ENCODE results near the gene PLEKHG4.

PLEKHG4 gene

DNA sequence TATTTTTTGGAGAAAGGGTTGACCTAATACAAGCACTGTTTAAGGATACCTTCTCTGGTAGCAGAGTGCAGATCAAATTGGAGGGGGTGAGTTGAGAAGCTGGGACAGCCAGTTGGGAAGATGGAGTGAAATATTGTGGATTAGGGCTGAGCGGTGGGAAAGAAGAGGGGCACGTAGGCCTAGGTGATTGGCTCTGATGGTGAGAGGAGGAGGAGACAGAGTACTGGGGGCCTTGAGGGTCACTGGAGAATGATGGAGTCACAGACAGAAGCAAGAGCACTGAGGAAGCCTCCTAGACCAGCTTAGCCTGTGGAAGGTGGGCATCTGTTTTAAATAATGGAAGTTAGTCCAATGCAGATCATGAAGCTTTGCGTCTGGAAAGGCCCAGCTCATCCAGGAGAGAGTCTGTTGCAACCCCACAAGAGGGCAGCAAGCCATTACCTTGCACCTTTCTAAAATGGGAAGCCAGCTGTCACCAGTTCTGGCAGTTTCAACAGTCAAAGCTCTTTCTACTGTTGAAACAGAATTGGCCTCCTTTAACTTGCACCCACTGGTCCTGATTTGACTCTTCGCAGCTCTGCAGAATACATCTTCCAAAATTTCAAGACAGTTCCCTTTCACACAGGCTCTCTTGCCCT is 18.8 kb upstream of the PLEKHG4 start:
- no peak for DNase-seq (ENCODE audit: low spot score)

DNA sequence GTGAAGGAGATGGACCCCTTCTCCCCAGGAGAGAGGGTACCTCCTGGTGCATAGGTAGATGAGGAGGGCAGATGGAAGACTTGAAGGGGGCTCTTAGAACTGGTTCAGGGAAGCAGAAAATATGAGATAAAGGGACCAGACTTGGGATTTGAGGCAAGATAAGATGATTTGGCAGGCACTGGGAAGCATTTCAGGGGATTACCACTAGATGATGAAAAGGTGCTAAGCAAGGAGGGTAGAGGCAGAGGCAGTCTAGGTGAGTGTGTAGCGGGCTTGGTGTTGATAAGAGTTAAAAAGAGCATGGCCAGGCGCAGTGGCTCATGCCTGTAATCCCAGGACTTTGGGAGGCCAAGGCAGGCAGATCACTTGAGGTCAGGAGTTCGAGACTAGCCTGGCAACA is 16.1 kb upstream of the PLEKHG4 start:
- DNase-seq (ENCODE audit: low spot score), result no peak

DNA sequence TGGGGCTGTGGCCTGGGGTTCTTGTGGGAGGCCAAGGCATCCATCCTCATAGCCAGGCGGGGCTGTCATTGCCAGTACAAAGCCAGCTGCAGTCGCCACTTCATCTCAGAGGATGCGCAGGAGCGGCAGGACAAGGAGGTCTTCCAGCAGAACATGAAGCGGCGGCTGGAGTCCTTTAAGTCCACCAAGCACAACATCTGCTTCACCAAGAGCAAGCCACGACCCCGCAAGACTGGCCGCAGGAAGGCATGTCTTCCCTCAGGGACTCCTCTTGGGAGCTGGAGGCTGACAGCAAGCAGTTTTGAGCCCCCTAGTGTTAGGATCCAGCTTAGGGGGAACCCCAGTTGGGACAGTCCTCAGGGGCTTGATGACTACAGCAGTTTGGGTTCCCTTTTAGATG is 15.1 kb upstream of the PLEKHG4 start:
- DNase-seq (ENCODE audit: low spot score), result no peak

DNA sequence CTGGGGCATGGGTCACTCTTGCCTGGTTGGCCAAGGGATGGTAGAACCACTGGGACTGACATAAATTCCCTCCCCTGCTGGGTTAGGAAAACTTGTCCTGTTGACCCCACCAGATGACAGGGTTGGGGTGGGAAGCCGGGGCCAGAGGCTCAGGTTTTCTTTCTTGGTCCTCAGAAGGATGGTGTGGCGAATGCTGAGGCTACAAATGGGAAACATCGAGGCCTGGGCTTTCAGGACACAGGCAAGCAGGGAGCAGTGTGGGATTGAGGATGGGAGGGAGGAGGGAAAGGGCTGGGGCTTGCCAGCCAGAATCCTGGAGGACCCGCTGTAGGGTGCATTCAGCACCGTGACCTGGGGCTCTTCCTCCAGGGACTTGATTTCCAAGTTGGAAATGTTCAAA is 14.5 kb upstream of the PLEKHG4 start:
- no peak for DNase-seq (ENCODE audit: low spot score)

DNA sequence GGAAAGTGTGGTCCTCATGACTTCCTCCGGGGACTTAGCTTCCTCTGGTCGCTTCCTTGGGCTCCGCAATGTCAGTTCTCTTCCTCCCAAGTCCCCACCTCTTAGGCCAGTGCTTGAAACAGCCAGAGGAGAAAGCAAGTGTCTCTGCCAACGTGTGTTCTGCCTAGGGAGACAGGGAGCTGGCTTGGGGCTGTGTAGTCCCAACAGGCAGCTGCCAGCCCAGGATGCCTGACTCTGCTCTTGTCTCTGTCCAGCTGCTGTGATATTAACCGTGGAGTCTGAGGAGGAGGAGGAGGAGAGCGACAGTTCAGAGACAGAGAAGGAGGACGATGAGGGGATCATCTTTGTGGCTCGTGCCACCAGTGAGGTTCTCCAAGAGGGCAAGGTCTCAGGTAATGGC is 13.5 kb upstream of the PLEKHG4 start:
- no peak for DNase-seq (ENCODE audit: low spot score)

DNA sequence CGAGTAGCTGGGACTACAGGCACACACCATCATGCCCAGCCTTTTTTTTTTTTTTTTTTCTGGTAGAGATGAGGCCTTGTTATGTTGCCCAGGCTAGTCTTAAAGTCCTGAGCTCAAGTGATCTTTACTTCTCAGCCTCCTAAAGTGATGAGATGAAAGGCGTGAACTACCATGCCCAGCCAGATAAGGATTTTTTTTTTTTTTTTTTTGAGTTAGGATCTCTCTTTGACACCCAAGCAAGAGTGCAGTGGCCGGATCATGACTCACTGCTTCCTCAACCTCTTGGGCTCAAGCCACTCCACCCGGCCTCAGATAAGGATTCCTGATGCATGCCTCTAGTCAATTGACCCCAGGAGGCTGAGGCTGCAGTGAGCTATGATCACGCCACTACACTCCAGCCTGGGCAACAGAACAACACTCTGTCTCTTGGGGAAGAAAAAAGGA is 11.2 kb upstream of the PLEKHG4 start:
- no peak for DNase-seq (ENCODE audit: low spot score)

DNA sequence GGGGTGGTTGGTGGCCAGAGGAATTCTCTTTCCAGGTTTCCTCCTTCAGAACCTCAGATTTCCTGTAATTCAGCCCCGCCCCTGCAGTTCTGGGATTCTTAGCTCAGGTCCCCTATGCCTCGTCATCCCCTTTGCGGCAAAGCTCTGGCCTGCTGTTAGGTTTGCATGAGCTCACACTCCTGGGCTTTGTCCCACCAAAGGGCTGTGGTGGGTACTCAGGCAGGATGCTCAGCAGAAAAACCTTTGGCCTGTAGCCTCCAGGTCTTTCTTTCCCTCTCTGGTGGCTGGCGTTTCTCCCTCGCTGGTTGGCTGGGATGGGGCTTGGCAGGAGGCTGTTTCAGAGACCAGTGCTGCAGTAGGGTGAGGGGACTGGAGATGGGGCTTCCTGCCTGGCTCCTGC is 9.6 kb upstream of the PLEKHG4 start:
- no peak for DNase-seq (ENCODE audit: low spot score)

DNA sequence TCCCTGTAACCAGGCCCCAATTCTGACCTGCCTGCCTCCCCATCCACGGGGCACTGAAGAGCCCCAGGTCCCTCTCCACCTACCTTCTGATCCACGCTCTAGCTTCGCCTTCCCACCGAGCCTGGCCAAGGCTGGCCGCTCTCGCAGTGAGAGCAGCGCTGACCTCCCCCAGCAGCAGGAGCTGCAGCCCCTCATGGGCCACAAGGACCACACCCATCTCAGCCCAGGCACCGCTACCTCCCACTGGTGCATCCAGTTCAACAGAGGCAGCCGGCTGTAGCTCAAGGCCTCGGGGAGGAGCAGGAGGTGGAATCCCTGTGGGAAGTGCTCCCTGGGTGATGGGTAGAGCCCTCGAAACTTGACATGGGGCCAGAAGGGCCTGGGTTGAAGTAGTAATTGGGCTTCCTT is 8.4 kb upstream of the PLEKHG4 start:
- no peak for DNase-seq (ENCODE audit: low spot score)

DNA sequence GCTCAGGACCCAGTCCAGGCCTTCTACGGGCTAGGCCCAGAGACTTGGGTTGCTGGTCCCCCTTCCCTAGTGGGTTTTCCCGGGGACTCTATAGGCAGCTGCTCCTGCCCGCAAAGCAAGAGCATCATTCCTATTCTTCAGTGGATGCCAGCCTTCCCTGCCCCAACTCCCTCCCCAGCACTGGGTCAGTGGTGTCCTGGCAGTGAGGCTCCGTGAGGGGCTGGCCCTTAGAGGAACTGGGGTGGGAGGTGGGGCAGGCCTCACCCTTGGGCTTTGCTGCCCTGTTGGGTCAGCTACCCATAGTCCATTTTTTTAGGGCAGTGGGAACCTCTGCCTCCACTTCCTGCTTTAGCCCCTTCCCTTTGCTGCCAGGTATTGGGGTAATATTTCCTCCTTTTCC is 7.9 kb upstream of the PLEKHG4 start:
- DNase-seq (ENCODE audit: low spot score), result no peak

DNA sequence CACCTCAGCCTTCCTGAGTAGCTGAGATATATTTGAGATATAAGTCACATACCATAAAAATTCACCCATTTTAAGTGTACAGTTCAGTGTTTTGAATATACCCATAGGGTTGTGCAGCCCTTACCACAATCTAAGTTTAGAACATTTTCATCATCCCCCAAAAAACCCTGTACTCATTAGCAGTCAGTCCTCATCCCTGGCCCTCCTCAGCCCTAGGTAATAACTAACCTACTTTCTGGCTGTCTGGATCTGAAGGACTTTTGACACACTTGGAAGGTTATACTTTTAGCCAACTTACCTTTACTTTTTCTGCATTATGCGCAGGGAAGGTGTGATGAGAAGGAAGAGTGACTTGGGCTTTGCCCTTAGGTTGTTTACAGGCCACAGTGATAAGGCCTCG is 4.0 kb upstream of the PLEKHG4 start:
- no peak for DNase-seq (ENCODE audit: low spot score)

DNA sequence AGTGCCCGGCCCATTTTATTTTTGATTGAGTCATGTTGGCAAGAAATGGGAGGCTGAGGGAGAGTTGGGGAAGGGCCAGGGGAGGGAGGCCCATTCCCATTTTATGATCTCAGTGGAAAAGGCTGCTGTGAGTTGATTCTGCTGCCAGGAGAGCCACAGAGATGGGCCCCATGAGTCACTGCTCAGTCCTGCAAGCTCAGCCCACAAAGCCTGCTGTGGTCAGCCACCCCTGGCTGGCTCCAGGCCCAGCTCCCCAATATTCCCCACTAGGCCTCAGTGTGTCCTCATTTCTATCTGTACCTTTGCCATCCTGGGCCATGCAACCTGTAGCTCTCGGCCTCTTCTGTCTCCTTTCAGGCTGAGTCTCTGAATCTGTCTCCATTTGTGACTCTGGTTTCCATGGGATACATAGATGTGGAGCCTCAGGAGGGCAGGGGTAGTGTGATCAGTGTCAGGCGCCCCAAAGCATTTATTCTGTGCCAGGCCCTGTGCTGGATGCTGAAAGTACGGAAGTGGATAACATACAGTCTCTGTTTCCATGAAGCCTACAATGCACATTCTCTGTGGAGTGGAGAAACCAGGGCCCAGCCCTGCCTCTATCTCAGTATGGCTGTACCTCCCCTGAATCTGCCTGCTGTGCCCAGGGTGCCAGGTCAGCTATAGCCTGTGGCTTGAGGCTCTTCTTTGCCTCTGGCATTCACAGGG is 1.9 kb upstream of the PLEKHG4 start:
- DNase-seq (ENCODE audit: low spot score), result no peak

DNA sequence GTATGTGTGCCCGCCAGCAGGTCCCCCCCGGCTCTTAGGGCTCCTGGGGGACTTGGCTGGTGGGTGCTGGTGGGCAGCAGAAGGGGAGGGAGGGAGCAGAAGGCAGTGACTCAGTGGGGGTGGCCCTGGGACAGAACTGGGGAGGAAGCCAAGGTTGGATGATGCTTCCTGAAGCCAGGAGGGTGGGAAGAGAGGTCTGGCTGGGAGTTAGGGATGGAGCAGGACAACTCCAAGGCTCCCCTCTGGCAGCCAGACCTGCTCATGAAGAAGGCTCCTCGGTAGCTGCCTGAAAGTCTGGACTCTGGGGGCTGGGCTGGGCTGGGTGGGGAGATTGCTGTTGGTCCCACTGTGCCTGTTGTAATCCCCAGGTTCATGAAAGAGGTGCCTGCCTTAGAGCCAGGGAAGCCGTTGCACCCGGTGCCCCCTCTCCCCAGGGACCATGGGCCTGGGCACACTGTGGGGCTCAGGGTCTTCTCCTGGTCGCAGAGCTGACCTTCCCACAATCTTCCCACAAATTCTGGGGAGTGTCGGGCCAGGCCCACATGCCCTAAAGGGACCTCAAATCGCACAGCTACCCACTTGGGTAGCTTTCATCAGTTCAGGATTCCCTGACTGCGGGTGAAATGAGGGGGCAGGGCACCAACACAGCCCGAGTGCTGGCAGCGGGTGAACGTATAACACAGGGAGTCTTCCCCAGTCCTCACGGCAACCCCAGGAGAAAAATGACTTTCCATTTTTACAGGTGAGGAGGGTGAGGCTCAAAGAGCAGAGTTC is 1.1 kb upstream of the PLEKHG4 start:
- no peak for DNase-seq (ENCODE audit: low spot score)

DNA sequence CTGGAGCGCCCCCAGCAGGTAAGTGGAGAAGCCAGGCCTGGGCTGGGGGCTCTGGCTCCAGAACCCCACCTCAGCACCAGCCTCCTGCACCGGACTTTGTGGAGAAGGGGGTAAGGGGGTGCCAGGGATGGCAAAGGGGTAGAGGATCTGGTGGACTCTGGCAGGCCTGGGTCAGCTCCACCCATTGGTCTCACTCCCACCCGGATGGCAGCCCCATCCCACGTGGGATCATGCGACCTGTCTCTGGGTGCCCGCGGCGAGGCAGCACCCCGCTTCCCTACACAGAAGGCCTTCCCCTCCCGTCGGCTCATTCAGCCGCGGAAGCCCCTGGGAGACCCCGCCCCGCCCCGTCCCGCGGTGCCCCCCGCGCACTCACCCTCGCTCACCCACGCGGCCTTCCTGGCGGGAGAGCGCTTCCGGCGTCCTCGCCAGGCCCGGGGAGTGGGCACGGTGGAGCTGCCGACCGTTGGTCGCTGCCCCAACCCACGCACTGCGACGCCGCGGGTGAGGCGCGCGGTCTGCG is 498 bp upstream of the PLEKHG4 start:
- peak; percentile 72 for DNase-seq (ENCODE audit: low spot score)

DNA sequence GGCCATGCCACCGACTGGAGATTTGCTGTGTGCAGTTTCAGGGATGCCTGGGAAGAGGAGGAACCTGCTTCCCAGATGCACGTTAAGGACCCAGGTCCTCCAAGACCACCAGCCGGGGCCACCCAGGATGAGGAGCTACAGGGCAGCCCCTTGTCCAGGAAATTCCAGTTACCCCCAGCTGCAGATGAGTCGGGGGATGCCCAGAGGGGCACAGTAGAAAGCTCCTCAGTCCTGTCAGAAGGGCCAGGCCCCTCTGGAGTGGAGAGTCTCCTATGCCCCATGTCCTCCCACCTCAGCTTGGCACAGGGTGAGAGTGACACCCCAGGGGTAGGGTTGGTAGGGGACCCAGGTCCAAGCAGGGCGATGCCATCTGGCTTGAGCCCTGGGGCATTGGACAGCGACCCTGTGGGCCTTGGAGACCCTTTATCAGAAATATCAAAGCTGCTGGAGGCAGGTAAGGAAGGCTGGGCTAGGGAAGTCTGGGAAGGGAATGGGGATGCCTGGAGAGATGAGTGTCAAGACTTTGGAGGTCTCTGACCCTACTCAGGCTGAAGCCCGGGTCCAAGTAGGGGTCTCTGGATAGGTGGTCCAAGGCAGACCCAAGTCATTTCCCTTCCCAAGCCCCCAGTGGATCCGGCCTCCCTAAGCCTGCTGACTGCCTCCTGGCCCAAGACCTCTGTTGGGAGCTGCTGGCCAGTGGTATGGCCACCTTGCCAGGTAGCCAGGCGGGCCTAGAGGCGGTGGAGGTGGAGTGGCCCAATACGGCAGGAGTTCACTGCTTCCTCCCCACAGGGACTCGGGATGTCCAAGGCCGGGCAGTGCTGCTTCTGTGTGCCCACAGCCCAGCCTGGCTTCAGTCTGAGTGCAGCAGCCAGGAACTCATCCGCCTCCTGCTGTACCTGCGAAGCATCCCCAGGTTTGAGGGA is 1.0 kb downstream of the PLEKHG4 start:
- no peak for DNase-seq (ENCODE audit: low spot score)

DNA sequence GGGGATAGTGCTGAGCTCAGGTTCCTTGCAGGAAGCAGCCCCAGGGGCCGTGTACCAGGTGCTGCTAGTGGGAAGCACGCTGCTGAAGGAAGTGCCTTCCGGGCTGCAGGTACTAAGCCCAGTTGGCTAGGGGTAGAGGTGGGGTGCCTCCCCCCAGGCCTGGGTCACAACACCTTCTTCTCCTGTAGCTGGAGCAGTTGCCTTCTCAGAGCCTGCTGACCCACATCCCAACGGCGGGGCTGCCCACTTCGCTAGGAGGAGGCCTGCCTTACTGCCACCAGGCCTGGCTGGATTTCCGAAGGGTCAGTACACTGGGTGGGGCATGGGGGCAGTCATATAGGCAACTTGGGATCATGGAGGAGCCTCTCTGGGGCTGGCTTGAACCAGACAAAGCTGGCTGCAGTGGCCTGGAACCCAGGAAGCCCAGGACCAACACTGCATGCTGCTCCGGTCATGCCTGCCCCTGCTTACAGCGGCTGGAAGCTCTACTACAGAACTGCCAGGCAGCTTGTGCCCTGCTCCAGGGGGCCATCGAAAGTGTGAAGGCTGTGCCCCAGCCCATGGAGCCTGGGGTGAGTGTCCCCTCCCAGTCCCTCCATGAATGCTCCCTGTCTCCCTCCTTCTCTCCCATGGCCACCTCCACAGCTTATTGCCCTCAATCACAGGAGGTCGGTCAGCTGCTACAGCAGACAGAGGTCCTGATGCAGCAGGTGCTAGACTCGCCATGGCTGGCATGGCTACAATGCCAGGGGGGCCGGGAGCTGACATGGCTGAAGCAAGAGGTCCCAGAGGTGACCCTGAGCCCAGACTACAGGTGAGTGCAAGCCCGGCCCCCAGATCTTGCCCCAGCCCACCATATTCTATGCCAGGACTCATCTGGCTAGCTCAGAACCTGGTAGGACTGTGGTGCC is 2.5 kb downstream of the PLEKHG4 start:
- DNase-seq (ENCODE audit: low spot score), result no peak

DNA sequence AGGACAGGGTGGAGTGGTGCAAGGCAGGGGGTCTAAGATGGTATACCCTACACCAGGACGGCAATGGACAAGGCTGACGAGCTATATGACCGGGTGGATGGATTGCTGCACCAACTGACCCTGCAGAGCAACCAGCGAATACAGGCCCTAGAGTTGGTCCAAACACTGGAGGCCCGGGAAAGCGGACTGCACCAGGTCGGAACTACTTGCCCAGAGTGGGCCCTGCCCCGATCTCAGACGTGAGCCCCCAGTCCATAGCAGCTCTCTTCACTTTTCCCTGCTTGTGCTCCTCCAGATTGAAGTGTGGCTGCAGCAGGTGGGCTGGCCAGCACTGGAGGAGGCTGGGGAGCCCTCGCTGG is 3.1 kb downstream of the PLEKHG4 start:
- DNase-seq (ENCODE audit: low spot score), result no peak

DNA sequence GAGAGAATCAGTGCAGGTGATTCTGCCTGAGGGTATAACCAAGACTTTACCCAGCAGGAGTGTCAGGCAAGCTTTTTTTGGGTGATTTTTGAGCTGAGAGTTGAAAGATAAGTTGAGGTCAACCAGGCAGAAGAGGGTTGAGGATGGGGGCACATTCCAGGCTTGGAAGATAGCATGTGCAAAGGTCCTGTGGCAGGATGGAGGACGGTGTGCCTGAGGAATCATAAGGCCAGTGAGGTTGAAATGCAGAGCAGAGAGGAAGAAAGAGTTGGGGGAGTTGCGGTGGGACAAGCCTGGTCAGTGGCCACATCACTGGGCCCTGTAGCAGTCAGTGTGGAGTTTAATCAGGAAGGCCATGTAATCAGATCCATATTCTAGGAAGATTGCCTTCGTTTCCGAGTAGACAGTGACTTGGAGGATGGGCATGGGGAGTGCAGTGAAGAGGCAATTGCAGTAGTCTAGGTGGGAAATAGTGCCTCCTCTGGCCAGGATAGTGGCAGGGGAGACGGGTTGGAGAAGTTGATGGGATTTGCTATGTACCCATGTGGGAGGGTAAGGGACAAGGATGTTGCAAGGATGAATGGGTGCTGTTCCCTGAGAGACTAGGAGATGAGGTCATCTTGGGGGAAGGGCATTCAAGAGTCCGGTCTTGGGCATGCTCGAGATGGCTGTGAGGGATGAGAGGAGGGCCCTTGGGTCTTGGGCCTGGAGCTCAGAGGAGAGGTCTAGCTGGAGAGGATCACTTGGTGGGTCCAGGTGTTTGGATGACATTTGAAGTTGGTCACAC is 3.9 kb downstream of the PLEKHG4 start:
- DNase-seq (ENCODE audit: low spot score), result no peak

DNA sequence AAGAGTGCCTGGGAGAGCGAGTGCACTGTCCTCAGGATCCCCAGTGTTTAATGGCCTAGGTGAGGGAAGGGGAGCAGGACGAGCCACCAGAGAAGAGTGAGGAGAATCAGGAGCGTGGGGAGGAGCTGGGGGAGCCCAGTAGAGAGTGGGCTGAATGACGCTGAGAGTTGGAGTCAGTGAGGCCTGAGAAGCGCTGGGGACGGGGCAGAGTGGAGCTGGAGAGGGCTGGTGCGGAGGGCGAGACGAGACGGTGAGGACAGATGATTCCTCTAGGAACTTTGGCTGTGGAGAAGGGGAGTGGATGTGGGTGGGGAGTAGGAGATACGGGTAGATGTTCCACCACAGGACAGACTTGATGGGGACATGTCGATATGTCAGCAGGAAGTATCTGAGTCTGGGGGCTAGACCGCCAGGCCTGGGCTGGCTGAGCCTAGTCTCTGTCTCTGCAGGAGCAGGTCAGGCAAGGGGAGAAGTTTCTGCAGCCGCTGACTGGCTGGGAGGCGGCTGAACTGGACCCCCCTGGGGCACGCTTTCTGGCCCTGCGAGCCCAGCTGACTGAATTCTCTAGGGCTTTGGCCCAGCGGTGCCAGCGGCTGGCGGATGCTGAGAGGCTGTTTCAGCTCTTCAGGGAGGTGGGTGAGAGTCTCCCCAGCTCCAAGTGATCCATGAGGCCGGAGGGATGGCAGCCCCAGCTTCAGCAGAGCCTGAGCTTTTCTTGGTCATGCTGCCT is 4.7 kb downstream of the PLEKHG4 start:
- DNase-seq (ENCODE audit: low spot score), result no peak

Measured in germinal center (tissue), 1 donor.